ENCODE data around the gene NYAP2. TPM values are rescaled to one million over a fixed set of nuclear protein-coding genes. Genes with fewer than 3 reads are reported as not detected.
A peak's percentile ranks its signal among the peaks of the same experiment; 100 is the strongest.

The NYAP2 gene
- total RNA-seq, 1 donor from 2014 or later = 0.07 TPM

DNA sequence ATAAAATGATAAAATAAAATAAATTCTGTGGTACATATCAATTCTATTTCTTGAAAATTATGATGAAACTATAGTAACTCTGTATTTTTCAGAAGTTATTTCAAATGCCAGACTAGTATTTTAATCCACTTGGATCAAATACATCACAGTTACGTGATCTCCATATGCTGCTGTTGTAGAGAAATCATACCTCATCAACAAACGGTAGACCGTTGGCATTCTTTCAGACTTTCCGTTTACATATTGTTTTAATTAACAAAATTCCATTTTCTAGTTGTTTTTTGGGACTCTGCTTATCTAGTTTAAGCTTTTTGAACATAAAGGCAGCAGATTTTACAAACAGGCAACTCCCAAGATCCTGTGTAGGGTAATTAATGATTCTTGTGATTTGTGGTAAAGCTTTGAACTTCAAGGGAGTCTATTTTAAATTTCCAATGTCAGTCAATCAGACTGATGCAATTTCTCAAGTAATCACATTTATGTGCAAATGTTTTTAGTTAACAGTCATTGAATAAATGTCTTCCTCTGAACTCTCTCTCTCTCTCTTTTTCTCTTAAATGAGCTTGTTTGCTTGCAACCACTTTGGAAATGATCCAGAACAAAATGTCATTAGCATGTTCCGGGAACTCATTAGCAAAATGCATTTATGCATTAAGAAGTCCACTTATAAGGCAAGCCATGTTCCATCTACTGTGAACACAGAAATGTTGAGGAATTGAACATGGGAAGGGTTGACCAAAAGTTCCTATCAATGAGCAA lies 31.8 kb downstream of the NYAP2 start:
- peaks cover 2% of the 10 kb centered on the region for H3K27me3 Mint-ChIP-seq (ENCODE audit: insufficient read depth, low read depth)
- no peak for DNase-seq (ENCODE audit: low spot score)
- Histone ChIP-seq H3K9me3 (ENCODE audit: low read depth) (no peaks in the 10 kb centered on the region), H3K27ac (no peak overlapping the region), H3K9ac (no peak overlapping the region), H3K36me3 (no peaks in the 10 kb centered on the region), H3K4me1 (no peaks in the 10 kb centered on the region), H2AFZ (replicated peaks) (no peak overlapping the region), H4K20me1 (ENCODE audit: low read depth) (no peaks in the 10 kb centered on the region), H3K4me3 (no peak overlapping the region), H3K27me3 (no peaks in the 10 kb centered on the region), H3K79me2 (ENCODE audit: low read depth) (no peaks in the 10 kb centered on the region), H3F3A (ENCODE audit: low read depth) (no peaks in the 10 kb centered on the region), H3K4me2 (no peak overlapping the region)
- H3K9me3 Mint-ChIP-seq = no peaks in the 10 kb centered on the region
- TF ChIP-seq EZH2phosphoT487 (IDR thresholded peaks at IDR 0.05) = no peak
- no peak for TF ChIP-seq EZH2 (IDR thresholded peaks at IDR 0.05)
- TF ChIP-seq, protein P1, sequence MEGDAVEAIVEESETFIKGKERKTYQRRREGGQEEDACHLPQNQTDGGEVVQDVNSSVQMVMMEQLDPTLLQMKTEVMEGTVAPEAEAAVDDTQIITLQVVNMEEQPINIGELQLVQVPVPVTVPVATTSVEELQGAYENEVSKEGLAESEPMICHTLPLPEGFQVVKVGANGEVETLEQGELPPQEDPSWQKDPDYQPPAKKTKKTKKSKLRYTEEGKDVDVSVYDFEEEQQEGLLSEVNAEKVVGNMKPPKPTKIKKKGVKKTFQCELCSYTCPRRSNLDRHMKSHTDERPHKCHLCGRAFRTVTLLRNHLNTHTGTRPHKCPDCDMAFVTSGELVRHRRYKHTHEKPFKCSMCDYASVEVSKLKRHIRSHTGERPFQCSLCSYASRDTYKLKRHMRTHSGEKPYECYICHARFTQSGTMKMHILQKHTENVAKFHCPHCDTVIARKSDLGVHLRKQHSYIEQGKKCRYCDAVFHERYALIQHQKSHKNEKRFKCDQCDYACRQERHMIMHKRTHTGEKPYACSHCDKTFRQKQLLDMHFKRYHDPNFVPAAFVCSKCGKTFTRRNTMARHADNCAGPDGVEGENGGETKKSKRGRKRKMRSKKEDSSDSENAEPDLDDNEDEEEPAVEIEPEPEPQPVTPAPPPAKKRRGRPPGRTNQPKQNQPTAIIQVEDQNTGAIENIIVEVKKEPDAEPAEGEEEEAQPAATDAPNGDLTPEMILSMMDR (IDR thresholded peaks at IDR 0.05) = no peak
- no peaks in the 10 kb centered on the region for H3K36me3 Mint-ChIP-seq
- no peak overlapping the region for H3K27ac Mint-ChIP-seq
- H3K4me1 Mint-ChIP-seq = peaks cover 18% of the 10 kb centered on the region
- H3K4me3 Mint-ChIP-seq = no peak overlapping the region

DNA sequence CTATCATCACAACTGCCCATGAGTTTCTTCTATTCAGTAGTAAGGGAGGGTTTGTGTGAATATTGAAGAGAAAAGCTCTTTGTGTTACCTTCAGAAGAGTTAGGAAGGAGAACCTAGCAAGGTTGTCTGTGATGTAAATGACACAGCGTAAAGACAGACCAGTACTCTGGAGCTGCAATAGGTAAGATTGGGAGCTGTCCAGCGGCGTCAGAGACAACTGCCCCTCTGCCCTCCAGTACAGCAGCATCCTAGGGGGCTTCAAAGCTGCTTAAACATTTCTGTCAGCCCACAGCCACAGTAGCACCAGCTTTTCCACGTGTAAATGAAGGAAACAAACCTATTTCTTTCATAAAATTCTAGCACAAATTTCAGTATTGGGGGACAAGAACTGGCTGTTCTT lies 34.5 kb downstream of the NYAP2 start:
- Histone ChIP-seq H3K36me3 (no peaks in the 10 kb centered on the region), H2AFZ (replicated peaks) (no peak overlapping the region), H3K9me3 (ENCODE audit: low read depth) (no peaks in the 10 kb centered on the region), H3F3A (ENCODE audit: low read depth) (no peaks in the 10 kb centered on the region), H3K27me3 (no peaks in the 10 kb centered on the region), H3K4me3 (no peak overlapping the region), H3K27ac (no peak overlapping the region), H3K4me2 (no peak overlapping the region), H4K20me1 (ENCODE audit: low read depth) (no peaks in the 10 kb centered on the region), H3K4me1 (no peaks in the 10 kb centered on the region), H3K79me2 (ENCODE audit: low read depth) (no peaks in the 10 kb centered on the region), H3K9ac (no peak overlapping the region)
- Mint-ChIP-seq H3K4me1 (peaks cover 14% of the 10 kb centered on the region), H3K9me3 (no peaks in the 10 kb centered on the region), H3K27me3 (ENCODE audit: insufficient read depth, low read depth) (no peaks in the 10 kb centered on the region), H3K4me3 (no peak overlapping the region), H3K27ac (no peak overlapping the region), H3K36me3 (no peaks in the 10 kb centered on the region)
- TF ChIP-seq, protein P1 (IDR thresholded peaks at IDR 0.05) = no peak
- TF ChIP-seq EZH2 (IDR thresholded peaks at IDR 0.05) = no peak
- no peak for TF ChIP-seq EZH2phosphoT487 (IDR thresholded peaks at IDR 0.05)
- peak; percentile 52 for DNase-seq (ENCODE audit: low spot score)

GRCh38 chr2:225437319-225437718 lies 37.8 kb downstream of the NYAP2 start:
- Histone ChIP-seq H3K9ac (no peak overlapping the region), H4K20me1 (ENCODE audit: low read depth) (no peaks in the 10 kb centered on the region), H3K36me3 (no peaks in the 10 kb centered on the region), H2AFZ (replicated peaks) (no peak overlapping the region), H3K4me2 (no peak overlapping the region), H3K27ac (no peak overlapping the region), H3K4me1 (no peaks in the 10 kb centered on the region), H3F3A (ENCODE audit: low read depth) (no peaks in the 10 kb centered on the region), H3K79me2 (ENCODE audit: low read depth) (no peaks in the 10 kb centered on the region), H3K27me3 (no peaks in the 10 kb centered on the region), H3K4me3 (no peak overlapping the region), H3K9me3 (ENCODE audit: low read depth) (no peaks in the 10 kb centered on the region)
- H3K27me3 Mint-ChIP-seq (ENCODE audit: insufficient read depth, low read depth) = no peaks in the 10 kb centered on the region
- H3K27ac Mint-ChIP-seq = no peak overlapping the region
- DNase-seq (ENCODE audit: low spot score) = no peak
- TF ChIP-seq EZH2 (IDR thresholded peaks at IDR 0.05) = no peak
- H3K9me3 Mint-ChIP-seq = no peaks in the 10 kb centered on the region
- H3K4me3 Mint-ChIP-seq = no peak overlapping the region
- no peaks in the 10 kb centered on the region for H3K36me3 Mint-ChIP-seq
- H3K4me1 Mint-ChIP-seq = peaks cover 4% of the 10 kb centered on the region

DNA sequence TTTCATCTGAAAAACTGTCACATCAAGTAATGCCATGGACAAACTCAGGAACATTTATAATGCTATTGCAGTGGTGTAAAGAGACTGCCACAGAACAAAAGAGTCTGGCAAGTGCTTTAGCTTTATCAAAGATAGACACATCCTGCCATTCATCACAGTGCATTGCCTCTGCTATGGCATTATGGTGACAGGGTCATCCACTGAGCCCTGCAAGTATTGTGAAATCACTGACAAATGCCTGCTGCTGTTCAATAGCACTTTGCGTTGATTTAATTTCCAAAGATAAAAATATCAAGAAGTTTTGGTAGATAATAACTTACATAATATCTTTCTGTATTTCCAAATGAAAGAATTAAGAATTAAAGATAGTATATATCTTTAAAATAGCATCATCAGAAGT lies 38.7 kb downstream of the NYAP2 start:
- no peak for TF ChIP-seq EZH2 (IDR thresholded peaks at IDR 0.05)
- no peak for TF ChIP-seq EZH2phosphoT487 (IDR thresholded peaks at IDR 0.05)
- TF ChIP-seq, protein P1 (IDR thresholded peaks at IDR 0.05) = no peak
- no peaks in the 10 kb centered on the region for H3K27me3 ChIP-seq
- Mint-ChIP-seq H3K4me1 (peaks cover 4% of the 10 kb centered on the region), H3K9me3 (no peaks in the 10 kb centered on the region), H3K4me3 (no peak overlapping the region), H3K27me3 (ENCODE audit: insufficient read depth, low read depth) (no peaks in the 10 kb centered on the region), H3K36me3 (no peaks in the 10 kb centered on the region), H3K27ac (no peak overlapping the region)
- no peaks in the 10 kb centered on the region for H3K79me2 ChIP-seq (ENCODE audit: low read depth)
- no peaks in the 10 kb centered on the region for H3F3A ChIP-seq (ENCODE audit: low read depth)
- no peaks in the 10 kb centered on the region for H3K9me3 ChIP-seq (ENCODE audit: low read depth)
- H3K9ac ChIP-seq = no peak overlapping the region
- H3K36me3 ChIP-seq = no peaks in the 10 kb centered on the region
- H3K4me2 ChIP-seq = no peak overlapping the region
- H3K4me1 ChIP-seq = no peaks in the 10 kb centered on the region
- no peak overlapping the region for H3K4me3 ChIP-seq
- DNase-seq (ENCODE audit: low spot score) = no peak
- no peaks in the 10 kb centered on the region for H4K20me1 ChIP-seq (ENCODE audit: low read depth)
- no peak overlapping the region for H2AFZ ChIP-seq (replicated peaks)
- no peak overlapping the region for H3K27ac ChIP-seq
